H1 (cell line): ENCODE results near the gene BSX. TPM values are rescaled to one million over a fixed set of nuclear protein-coding genes. Genes with fewer than 3 reads are reported as not detected.

ENCODE experiments used
- CTCF ChIA-PET: fragments of 300-600 bp; sonication (Branson Sonifier 250); formaldehyde crosslinking; loops from one replicate; lab custom pipeline; 2021; ENCODE audit not compliant: partially characterized antibody; lab: Charles Lee
- POLR2A ChIA-PET: fragments of 300-600 bp; sonication (Branson Sonifier 250); formaldehyde crosslinking; loops from one replicate; lab custom pipeline; 2021; ENCODE audit warnings: inconsistent platforms; ENCODE audit not compliant: partially characterized antibody; lab: Charles Lee
- DNase-seq, 2 experiments: peaks; one replicate each; pipeline versions ENCODE4 v3.0.0 to v3.0.0-alpha.2; 2010 to 2022; ENCODE audit warnings: low spot score in 2 of 2, low read depth in 1 of 2, mixed read lengths in 1 of 2
- FAIRE-seq: peaks from 2 replicates; lab custom pipeline; 2011; peaks lifted over from hg19 to GRCh38; lab: Jason Lieb, UNC
- H2AFZ ChIP-seq: 2 replicates; pipeline ENCODE4 v1.8.1; 2012; ENCODE audit warnings: low read length, inconsistent platforms
- H2AK5ac ChIP-seq: 2 replicates; pipeline ENCODE4 v1.6.1; 2013; ENCODE audit warnings: low read depth, low read length
- H2BK120ac ChIP-seq: replicated peaks from 2 replicates; pipeline ENCODE3; 2013; ENCODE audit warnings: low read depth, low read length, inconsistent platforms
- H2BK12ac ChIP-seq: 2 replicates; pipeline ENCODE4 v1.6.1; 2013; ENCODE audit warnings: low read depth, low read length
- H2BK15ac ChIP-seq: 2 replicates; pipeline ENCODE4 v1.6.1; 2013; ENCODE audit warnings: low read length
- H2BK20ac ChIP-seq: 2 replicates; pipeline ENCODE4 v1.6.1; 2013; ENCODE audit warnings: low read length
- H2BK5ac ChIP-seq: 2 replicates; pipeline ENCODE4 v1.6.1; 2013; ENCODE audit warnings: low read depth, low read length
- H3K14ac ChIP-seq: 2 replicates; pipeline ENCODE4 v1.6.1; 2013; ENCODE audit warnings: inconsistent platforms; ENCODE audit not compliant: insufficient read length
- H3K18ac ChIP-seq: 2 replicates; pipeline ENCODE4 v1.6.1; 2013; ENCODE audit warnings: low read length; ENCODE audit errors: extremely low read depth
- H3K23ac ChIP-seq: 2 replicates; pipeline ENCODE4 v1.6.1; 2013; ENCODE audit warnings: inconsistent platforms; ENCODE audit not compliant: insufficient read length
- H3K23me2 ChIP-seq: 2 replicates; pipeline ENCODE4 v1.6.1; 2013; ENCODE audit warnings: low read depth, low read length
- H3K27ac ChIP-seq: 2 replicates; pipeline ENCODE4 v1.6.1; 2011; ENCODE audit warnings: low read depth, low read length, inconsistent platforms
- H3K27me3 ChIP-seq, 4 experiments: replicated peaks in 1 of 4; 1 replicate in 1 of 4; 2 replicates in 3 of 4; pipeline versions ENCODE4 v1.6.1 to v1.8.1; 2011 to 2013; ENCODE audit warnings: low read length in 3 of 4, mild to moderate bottlenecking in 3 of 4, inconsistent platforms in 2 of 4, mixed read lengths in 2 of 4, moderate library complexity in 1 of 4; ENCODE audit not compliant: control insufficient read depth in 3 of 4, insufficient read depth in 3 of 4; ENCODE audit errors: extremely low read depth in 1 of 4
- H3K36me3 ChIP-seq, 4 experiments: 2 replicates each; pipeline versions ENCODE4 v1.6.1 to v1.8.1; 2011 to 2013; ENCODE audit warnings: mild to moderate bottlenecking in 4 of 4, low read length in 3 of 4, moderate library complexity in 2 of 4, control low read depth in 1 of 4, inconsistent platforms in 1 of 4; ENCODE audit not compliant: insufficient read depth in 4 of 4, control insufficient read depth in 2 of 4
- H3K4ac ChIP-seq: replicated peaks from 2 replicates; pipeline ENCODE3; 2013; ENCODE audit warnings: low read length, low read depth, mixed read lengths, inconsistent platforms; ENCODE audit not compliant: insufficient read length
- H3K4me1 ChIP-seq, 4 experiments: replicated peaks in 1 of 4; 1 replicate in 1 of 4; 2 replicates in 3 of 4; pipeline versions ENCODE4 v1.6.1 to v1.8.1; 2011 to 2013; ENCODE audit warnings: low read length in 3 of 4, inconsistent platforms in 2 of 4, mixed read lengths in 1 of 4; ENCODE audit not compliant: insufficient read depth in 4 of 4, control insufficient read depth in 3 of 4
- H3K4me2 ChIP-seq, 2 experiments: 2 replicates each; pipeline versions ENCODE4 v1.6.1 to v1.8.1; 2011 to 2013; ENCODE audit warnings: low read depth in 2 of 2, low read length in 2 of 2, control low read depth in 1 of 2, inconsistent platforms in 1 of 2, mild to moderate bottlenecking in 1 of 2; ENCODE audit not compliant: insufficient read depth in 1 of 2
- H3K4me3 ChIP-seq, 4 experiments: fragments of 200-600, 300-600 bp in 1 of 4; sonication (generic), shearing (Covaris generic), sonication (Bioruptor Twin) in 1 of 4; 2 replicates each; pipeline versions ENCODE4 v1.5.1 to v1.8.1; 2011 to 2016; ENCODE audit warnings: low read length in 4 of 4, low read depth in 3 of 4, control low read depth in 2 of 4, inconsistent platforms in 2 of 4, mild to moderate bottlenecking in 2 of 4, mixed read lengths in 1 of 4, moderate library complexity in 1 of 4; ENCODE audit not compliant: insufficient read depth in 2 of 4; ENCODE audit errors: extremely low read depth in 1 of 4
- H3K56ac ChIP-seq: replicated peaks from 2 replicates; pipeline ENCODE3; 2013; ENCODE audit warnings: low read depth, mild to moderate bottlenecking, mixed read lengths, low read length, inconsistent platforms; ENCODE audit not compliant: insufficient read length
- H3K79me1 ChIP-seq: 2 replicates; pipeline ENCODE4 v1.6.1; 2013; ENCODE audit warnings: low read depth, low read length, control low read depth
- H3K79me2 ChIP-seq, 2 experiments: 2 replicates each; pipeline versions ENCODE4 v1.6.1 to v1.8.1; 2012 to 2013; ENCODE audit warnings: low read length in 2 of 2, mild to moderate bottlenecking in 2 of 2, inconsistent platforms in 1 of 2; ENCODE audit not compliant: insufficient read depth in 2 of 2, control insufficient read depth in 1 of 2
- H3K9ac ChIP-seq, 4 experiments: replicated peaks in 1 of 4; 1 replicate in 1 of 4; 2 replicates in 3 of 4; pipeline versions ENCODE4 v1.6.1 to v1.8.1; 2011 to 2013; ENCODE audit warnings: low read depth in 3 of 4, low read length in 3 of 4, control low read depth in 2 of 4, mild to moderate bottlenecking in 2 of 4, moderate library complexity in 2 of 4, inconsistent platforms in 1 of 4; ENCODE audit errors: extremely low read depth in 1 of 4
- H3K9me3 ChIP-seq, 2 experiments: 2 replicates each; pipeline versions ENCODE4 v1.6.1 to v1.8.1; 2012 to 2013; ENCODE audit warnings: mild to moderate bottlenecking in 2 of 2, moderate library complexity in 2 of 2, control low read depth in 1 of 2, inconsistent platforms in 1 of 2, low read depth in 1 of 2, low read length in 1 of 2, mixed read lengths in 1 of 2; ENCODE audit not compliant: insufficient read depth in 2 of 2
- H4K20me1 ChIP-seq, 2 experiments: replicated peaks in 1 of 2; 2 replicates each; pipeline versions ENCODE3 to v1.8.1; 2011 to 2013; ENCODE audit warnings: inconsistent platforms in 2 of 2, low read length in 2 of 2, mild to moderate bottlenecking in 1 of 2; ENCODE audit not compliant: insufficient read depth in 2 of 2, control insufficient read depth in 1 of 2
- H4K5ac ChIP-seq: 2 replicates; pipeline ENCODE4 v1.6.1; 2013; ENCODE audit warnings: low read length, low read depth, mixed read lengths, inconsistent platforms; ENCODE audit not compliant: insufficient read length
- H4K8ac ChIP-seq: 2 replicates; pipeline ENCODE4 v1.8.0; 2013; ENCODE audit warnings: mild to moderate bottlenecking, moderate library complexity, low read length, inconsistent platforms; ENCODE audit not compliant: insufficient read depth; ENCODE audit errors: extremely low read depth
- H4K91ac ChIP-seq: replicated peaks from 2 replicates; pipeline ENCODE3; 2013; ENCODE audit warnings: low read length, mixed read lengths, inconsistent platforms; ENCODE audit not compliant: insufficient read length
- MAFK ChIP-seq: IDR thresholded peaks from 2 replicates; pipeline ENCODE4 v1.6.1; 2012; ENCODE audit warnings: low read depth, mild to moderate bottlenecking, improper control_type of control experiment, low read length
- SIRT6 ChIP-seq: IDR thresholded peaks from one replicate; pipeline ENCODE4 v1.7.1; 2012; ENCODE audit warnings: low read length, inconsistent platforms
- WGBS, 2 experiments: shearing (Covaris generic) in 1 of 2; methylation state at CpG; one replicate each; pipeline versions ENCODE4 v1.1.6 to v1.1.7; 2013 to 2015; ENCODE audit warnings: low lambda C conversion rate in 2 of 2, mixed read lengths in 2 of 2, inconsistent platforms in 1 of 2, low coverage in 1 of 2, missing lambda C conversion rate in 1 of 2; ENCODE audit not compliant: insufficient replicate concordance in 2 of 2, insufficient coverage in 1 of 2, insufficient read length in 1 of 2; ENCODE audit errors: extremely low coverage in 1 of 2, missing lambda C conversion rate in 1 of 2; 5-methylcytosine and 5-hydroxymethylcytosine counted together
- polyA plus RNA-seq, 7 experiments: library from polyadenylated mRNA; depleted of rRNA in 3 of 7; stranded (reverse) in 5 of 7; unstranded in 2 of 7; fragments of >200 nt in 5 of 7; fragments of 200-250 nt in 2 of 7; gene quantifications; 1 replicate in 5 of 7; 2 replicates in 1 of 7; 4 replicates in 1 of 7; pipeline versions ENCODE4 v1.2.1 to v1.2.3, GENCODE V29; 2011 to 2013; ENCODE audit warnings: missing spikeins in 2 of 7, mixed read lengths in 2 of 7
- total RNA-seq: library from RNA; stranded (reverse); fragmentation: NEBNext Ultra II Directional; extraction: Animal tissue kit (Norgen Biotek cat#: 25700); gene quantifications from 2 replicates; pipeline ENCODE4 v1.2.1, GENCODE V29; 2021

The BSX gene
- total and polyA plus RNA-seq, 2 of the 8 experiments (the other 6 are each of a cell fraction or from before 2014, with no cell fraction given), result not detected

DNA sequence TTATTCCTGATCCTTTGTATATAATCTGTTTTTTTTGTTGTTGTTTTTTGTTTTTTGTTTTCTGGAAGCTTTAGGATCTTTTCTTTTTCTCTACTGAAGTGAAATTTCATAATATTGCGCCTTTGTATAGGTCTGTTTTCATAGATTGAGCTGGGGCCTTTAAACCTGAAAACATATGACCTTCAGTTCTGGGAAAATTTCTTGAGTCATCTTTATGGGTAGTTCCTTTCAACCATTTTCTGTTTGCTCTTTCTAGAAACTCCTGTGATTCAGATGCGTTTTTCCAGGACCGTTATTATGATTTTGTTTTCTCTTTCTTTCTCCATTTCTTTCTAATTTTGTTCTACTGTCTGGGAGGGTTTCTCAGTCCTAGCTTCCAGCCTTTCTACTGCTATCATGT is 43.7 kb downstream of the BSX start:
- WGBS, 2 experiments, result 93% methylated on average over 3 of the region's 3 CpGs; no CpG with 5 or more reads in 1 of the 2 experiments

More for the DNA sequence above, 43.7 kb downstream of the BSX start:
- Histone ChIP-seq H2AFZ (no peak overlapping the region), H3K4me3 (no peak overlapping the region), H2BK20ac (no peak overlapping the region), H4K8ac (no peak overlapping the region), H4K91ac (no peak overlapping the region), H3K79me1 (no peaks in the 10 kb centered on the region), H2BK12ac (no peak overlapping the region), H4K20me1 (no peaks in the 10 kb centered on the region), H2BK5ac (no peak overlapping the region), H2AK5ac (no peak overlapping the region), H3K4me1 (no peaks in the 10 kb centered on the region), H2BK120ac (no peak overlapping the region), H3K36me3 (no peaks in the 10 kb centered on the region), H3K79me2 (no peaks in the 10 kb centered on the region), H3K9ac (no peak overlapping the region), H3K23me2 (no peaks in the 10 kb centered on the region), H3K14ac (no peak overlapping the region), H3K27ac (no peak overlapping the region), H4K5ac (no peak overlapping the region), H2BK15ac (no peak overlapping the region), H3K4ac (no peak overlapping the region), H3K9me3 (no peaks in the 10 kb centered on the region), H3K56ac (no peak overlapping the region), H3K18ac (no peak overlapping the region), H3K27me3 (no peaks in the 10 kb centered on the region), H3K4me2 (no peak overlapping the region), H3K23ac (no peak overlapping the region)
- CTCF ChIA-PET, result interaction anchor here (1.1 kb wide), 1 partner anchor 83 kb away, joined by 3 read pairs; no protein-coding TSS in a partner anchor
- POLR2A ChIA-PET, result no interaction called here
- FAIRE-seq, result no peak
- no peak for DNase-seq
- TF ChIP-seq SIRT6 (no peak), MAFK (no peak)
